Measurements from ENCODE around the gene RBM38.

RBM38 gene

GRCh38 chr20:57420571-57421252 lies 29.5 kb downstream of the RBM38 start:
- no peak overlapping the region for H2BK15ac ChIP-seq (ENCODE audit: low read depth, poor library complexity, severe bottlenecking)
- no peaks in the 10 kb centered on the region for H3K36me3 ChIP-seq (ENCODE audit: control insufficient read depth in 1 of 2, insufficient read depth in 2 of 2, low read depth in 1 of 2, low read length in 2 of 2)
- H2BK120ac ChIP-seq (ENCODE audit: low read depth, low read length), result no peak overlapping the region
- H2BK12ac ChIP-seq (ENCODE audit: low read length in 2 of 2), result no peak overlapping the region
- no peak overlapping the region for H3K4me3 ChIP-seq (ENCODE audit: insufficient read depth in 1 of 2, low read depth in 1 of 2, low read length in 2 of 2)
- H3K27ac ChIP-seq (ENCODE audit: low read length, poor library complexity, severe bottlenecking), result no peak overlapping the region
- H3K9me3 ChIP-seq (ENCODE audit: control insufficient read depth, low read length), result no peaks in the 10 kb centered on the region
- no peak overlapping the region for H3K14ac ChIP-seq (ENCODE audit: low read length in 2 of 2)
- no peak overlapping the region for H3K18ac ChIP-seq (ENCODE audit: low read depth in 1 of 2, low read length in 2 of 2)
- H3K4me1 ChIP-seq (ENCODE audit: control insufficient read depth, insufficient read depth, low read depth, low read length), result peaks cover 11% of the 10 kb centered on the region
- no peak overlapping the region for H4K8ac ChIP-seq (ENCODE audit: low read length)
- H2AK5ac ChIP-seq (ENCODE audit: low read length, severe bottlenecking), result no peak overlapping the region
- DNase-seq, result no peak
- no peak overlapping the region for H2AFZ ChIP-seq (ENCODE audit: low read depth, low read length)
- H3K27me3 ChIP-seq (ENCODE audit: control insufficient read depth in 1 of 2, insufficient read depth in 1 of 2, low read length in 2 of 2), result peaks cover 11 to 84% of the 10 kb centered on the region in 2 experiments
- H3K4ac ChIP-seq (ENCODE audit: low read depth in 1 of 2, low read length in 2 of 2), result no peak overlapping the region
- no peak overlapping the region for H2BK5ac ChIP-seq (ENCODE audit: low read depth, low read length, poor library complexity, severe bottlenecking)
- H3K9ac ChIP-seq (ENCODE audit: low read length), result no peak overlapping the region
- no peak overlapping the region for H4K91ac ChIP-seq (ENCODE audit: low read length)
- no peaks in the 10 kb centered on the region for H3K79me1 ChIP-seq (replicated peaks; ENCODE audit: low read length, poor library complexity, severe bottlenecking)
- H3K4me2 ChIP-seq (ENCODE audit: low read length, poor library complexity, severe bottlenecking), result no peak overlapping the region
- 84% methylated on average over 17 of the region's 20 CpGs for WGBS
- no peak overlapping the region for H3K23ac ChIP-seq (ENCODE audit: low read length in 2 of 2)

- H4K91ac ChIP-seq (ENCODE audit: low read length), result no peak overlapping the region
- peaks cover 11 to 80% of the 10 kb centered on the region in 2 experiments for H3K27me3 ChIP-seq (ENCODE audit: control insufficient read depth in 1 of 2, insufficient read depth in 1 of 2, low read length in 2 of 2)
- no peak overlapping the region for H3K23ac ChIP-seq (ENCODE audit: low read length in 2 of 2)
- H3K79me1 ChIP-seq (replicated peaks; ENCODE audit: low read length, poor library complexity, severe bottlenecking), result no peaks in the 10 kb centered on the region
- H3K36me3 ChIP-seq (ENCODE audit: control insufficient read depth in 1 of 2, insufficient read depth in 2 of 2, low read depth in 1 of 2, low read length in 2 of 2), result no peaks in the 10 kb centered on the region
- no peak overlapping the region for H2BK12ac ChIP-seq (ENCODE audit: low read length in 2 of 2)
- H3K14ac ChIP-seq (ENCODE audit: low read length in 2 of 2), result no peak overlapping the region
- H3K9ac ChIP-seq (ENCODE audit: low read length), result no peak overlapping the region
- H2BK5ac ChIP-seq (ENCODE audit: low read depth, low read length, poor library complexity, severe bottlenecking), result no peak overlapping the region
- WGBS, result 85% methylated on average over 26 of the region's 26 CpGs
- H3K4me1 ChIP-seq (ENCODE audit: control insufficient read depth, insufficient read depth, low read depth, low read length), result peaks cover 8% of the 10 kb centered on the region
- no peak overlapping the region for H4K8ac ChIP-seq (ENCODE audit: low read length)
- no peak overlapping the region for H3K4ac ChIP-seq (ENCODE audit: low read depth in 1 of 2, low read length in 2 of 2)
- H3K4me2 ChIP-seq (ENCODE audit: low read length, poor library complexity, severe bottlenecking), result no peak overlapping the region
- no peak overlapping the region for H2AK5ac ChIP-seq (ENCODE audit: low read length, severe bottlenecking)
- H3K27ac ChIP-seq (ENCODE audit: low read length, poor library complexity, severe bottlenecking), result no peak overlapping the region
- DNase-seq, result no peak
- H2BK15ac ChIP-seq (ENCODE audit: low read depth, poor library complexity, severe bottlenecking), result no peak overlapping the region
- no peak overlapping the region for H3K4me3 ChIP-seq (ENCODE audit: insufficient read depth in 1 of 2, low read depth in 1 of 2, low read length in 2 of 2)
- no peak overlapping the region for H3K18ac ChIP-seq (ENCODE audit: low read depth in 1 of 2, low read length in 2 of 2)
- H2AFZ ChIP-seq (ENCODE audit: low read depth, low read length), result no peak overlapping the region
- H2BK120ac ChIP-seq (ENCODE audit: low read depth, low read length), result no peak overlapping the region
- no peaks in the 10 kb centered on the region for H3K9me3 ChIP-seq (ENCODE audit: control insufficient read depth, low read length)
Measured at GRCh38 chr20:57421253-57422220, 30.3 kb downstream of the RBM38 start.

DNA sequence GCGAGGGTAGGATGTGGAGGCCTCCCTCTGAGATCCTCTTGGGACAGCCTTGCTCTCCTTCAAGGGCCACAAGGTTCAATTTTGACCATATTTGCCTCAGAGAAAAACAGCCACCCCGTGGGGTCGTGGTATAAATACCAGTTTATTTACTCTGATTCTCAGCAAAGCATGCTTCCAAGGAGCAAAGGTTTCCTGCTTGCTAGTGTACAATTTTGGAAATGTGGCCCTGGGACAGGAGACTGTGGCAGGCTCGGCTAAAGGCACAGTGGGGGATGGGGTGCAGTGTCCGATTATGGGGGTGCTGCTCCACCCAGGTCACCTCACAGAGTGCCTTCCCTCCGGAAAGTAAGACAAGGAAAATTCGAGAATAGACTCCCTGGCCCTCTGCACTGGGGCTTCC lies 31.1 kb downstream of the RBM38 start:
- Histone ChIP-seq H3K4me2 (ENCODE audit: low read length, poor library complexity, severe bottlenecking) (no peak overlapping the region), H3K23ac (ENCODE audit: low read length in 2 of 2) (no peak overlapping the region), H2BK5ac (ENCODE audit: low read depth, low read length, poor library complexity, severe bottlenecking) (no peak overlapping the region), H2AFZ (ENCODE audit: low read depth, low read length) (no peak overlapping the region), H3K18ac (ENCODE audit: low read depth in 1 of 2, low read length in 2 of 2) (no peak overlapping the region), H3K4me1 (ENCODE audit: control insufficient read depth, insufficient read depth, low read depth, low read length) (peaks cover 8% of the 10 kb centered on the region), H2BK120ac (ENCODE audit: low read depth, low read length) (no peak overlapping the region), H3K9me3 (ENCODE audit: control insufficient read depth, low read length) (no peaks in the 10 kb centered on the region), H3K9ac (ENCODE audit: low read length) (no peak overlapping the region), H3K79me1 (replicated peaks; ENCODE audit: low read length, poor library complexity, severe bottlenecking) (no peaks in the 10 kb centered on the region), H3K27ac (ENCODE audit: low read length, poor library complexity, severe bottlenecking) (no peak overlapping the region), H2BK12ac (ENCODE audit: low read length in 2 of 2) (no peak overlapping the region), H4K91ac (ENCODE audit: low read length) (no peak overlapping the region), H2BK15ac (ENCODE audit: low read depth, poor library complexity, severe bottlenecking) (no peak overlapping the region), H4K8ac (ENCODE audit: low read length) (no peak overlapping the region), H3K36me3 (ENCODE audit: control insufficient read depth in 1 of 2, insufficient read depth in 2 of 2, low read depth in 1 of 2, low read length in 2 of 2) (no peaks in the 10 kb centered on the region), H3K4ac (ENCODE audit: low read depth in 1 of 2, low read length in 2 of 2) (no peak overlapping the region), H3K14ac (ENCODE audit: low read length in 2 of 2) (no peak overlapping the region), H3K27me3 (ENCODE audit: control insufficient read depth in 1 of 2, insufficient read depth in 1 of 2, low read length in 2 of 2) (peaks cover 7 to 72% of the 10 kb centered on the region in 2 experiments), H2AK5ac (ENCODE audit: low read length, severe bottlenecking) (no peak overlapping the region), H3K4me3 (ENCODE audit: insufficient read depth in 1 of 2, low read depth in 1 of 2, low read length in 2 of 2) (no peak overlapping the region)
- no peak for DNase-seq
- WGBS, result 80% methylated on average over 5 of the region's 7 CpGs

Measured in mesenchymal stem cell (in vitro differentiated cells and primary cell).